GM19193 (cell line): ENCODE measurements around the gene IL6R.

Source experiments
- POLR2A ChIP-seq: IDR thresholded peaks from 4 replicates; pipeline ENCODE4 v1.6.1; 2011; ENCODE audit not compliant: insufficient read depth, insufficient read length; ENCODE audit errors: extremely low read depth

Gene IL6R

GRCh38 chr1:154448331-154448811 is 43.2 kb downstream of the IL6R start:
- TF ChIP-seq POLR2A = no peak

DNA sequence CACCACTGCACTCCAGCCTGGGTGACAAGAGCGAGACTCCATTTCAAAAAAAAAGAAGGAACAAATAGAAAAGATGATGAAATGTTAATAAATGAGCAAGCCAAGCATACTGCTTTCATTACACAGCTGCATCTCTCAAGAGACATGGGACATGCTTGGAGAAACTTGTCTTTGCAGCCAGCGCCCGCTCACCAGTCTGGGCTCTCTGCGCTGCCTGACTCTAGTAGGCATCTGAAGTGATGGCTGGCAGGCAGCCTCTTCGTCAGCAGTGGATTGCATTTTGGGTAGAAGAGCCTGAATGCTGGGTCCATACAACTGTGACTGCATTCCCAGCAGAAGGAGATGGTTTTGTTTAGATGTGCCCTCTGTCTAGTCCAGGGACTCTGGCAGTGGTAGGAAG is 48.0 kb downstream of the IL6R start:
- TF ChIP-seq POLR2A = no peak

GRCh38 chr1:154453574-154454352 is 48.6 kb downstream of the IL6R start:
- no peak for TF ChIP-seq POLR2A

- no peak for TF ChIP-seq POLR2A
These were observed 49.4 kb downstream of the IL6R start for GRCh38 chr1:154454386-154455120.

GRCh38 chr1:154456631-154457030 is 51.5 kb downstream of the IL6R start:
- TF ChIP-seq POLR2A = no peak

DNA sequence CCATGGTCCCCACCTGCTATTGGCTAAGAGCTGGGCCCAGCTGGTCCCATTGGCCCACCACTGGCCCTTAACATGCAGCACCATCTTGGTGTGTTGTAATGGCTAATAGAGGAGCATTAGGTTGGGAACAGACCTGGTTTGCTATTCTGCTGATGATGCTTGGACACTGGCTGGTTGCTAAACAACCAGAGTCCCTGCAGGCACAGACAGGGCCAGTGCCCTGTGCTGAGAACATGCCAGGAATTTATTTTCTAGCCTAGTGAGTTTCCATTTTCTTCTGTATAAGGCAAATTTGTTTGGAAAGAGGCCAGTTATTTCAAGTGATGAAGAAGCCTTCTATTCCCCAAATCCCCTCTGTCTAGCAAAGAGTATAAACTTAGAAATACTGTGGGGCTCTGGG is 53.9 kb downstream of the IL6R start:
- TF ChIP-seq POLR2A = no peak

GRCh38 chr1:154460695-154461260 is 55.6 kb downstream of the IL6R start:
- no peak for TF ChIP-seq POLR2A

- TF ChIP-seq POLR2A = no peak
These were observed 58.4 kb downstream of the IL6R start for GRCh38 chr1:154463512-154463990.

GRCh38 chr1:154465621-154466195 is 60.6 kb downstream of the IL6R start:
- no peak for TF ChIP-seq POLR2A

GRCh38 chr1:154466206-154466605 is 61.1 kb downstream of the IL6R start:
- TF ChIP-seq POLR2A = no peak

GRCh38 chr1:154466921-154467417 is 61.8 kb downstream of the IL6R start:
- TF ChIP-seq POLR2A = no peak

GRCh38 chr1:154467434-154468102 is 62.4 kb downstream of the IL6R start:
- no peak for TF ChIP-seq POLR2A

DNA sequence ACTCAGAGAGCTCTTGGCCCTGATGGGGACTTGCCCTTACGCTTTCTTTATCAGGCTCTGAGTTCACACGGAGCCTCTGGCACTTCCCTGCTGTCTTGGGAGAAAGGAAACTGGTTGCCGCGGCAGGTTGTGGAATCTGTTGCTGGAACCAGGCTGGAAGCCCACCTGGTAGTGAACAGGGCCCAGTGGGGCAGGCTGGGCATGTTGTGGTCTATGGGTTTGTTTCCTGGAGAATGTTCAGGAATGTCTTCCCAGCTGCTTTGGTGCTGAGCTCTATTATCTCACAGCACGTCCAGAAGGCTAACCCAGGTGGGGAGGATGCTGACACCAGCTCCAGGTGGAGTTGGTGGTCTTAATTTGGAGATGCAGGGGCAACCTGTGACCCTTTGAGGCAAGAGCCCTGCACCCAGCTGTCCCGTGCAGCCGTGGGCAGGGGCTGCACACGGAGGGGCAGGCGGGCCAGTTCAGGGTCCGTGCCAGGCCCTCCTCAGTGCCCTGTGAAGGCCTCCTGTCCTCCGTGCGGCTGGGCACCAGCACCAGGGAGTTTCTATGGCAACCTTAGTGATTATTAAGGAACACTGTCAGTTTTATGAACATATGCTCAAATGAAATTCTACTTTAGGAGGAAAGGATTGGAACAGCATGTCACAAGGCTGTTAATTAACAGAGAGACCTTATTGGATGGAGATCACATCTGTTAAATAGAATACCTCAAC is 63.5 kb downstream of the IL6R start:
- TF ChIP-seq POLR2A = no peak

DNA sequence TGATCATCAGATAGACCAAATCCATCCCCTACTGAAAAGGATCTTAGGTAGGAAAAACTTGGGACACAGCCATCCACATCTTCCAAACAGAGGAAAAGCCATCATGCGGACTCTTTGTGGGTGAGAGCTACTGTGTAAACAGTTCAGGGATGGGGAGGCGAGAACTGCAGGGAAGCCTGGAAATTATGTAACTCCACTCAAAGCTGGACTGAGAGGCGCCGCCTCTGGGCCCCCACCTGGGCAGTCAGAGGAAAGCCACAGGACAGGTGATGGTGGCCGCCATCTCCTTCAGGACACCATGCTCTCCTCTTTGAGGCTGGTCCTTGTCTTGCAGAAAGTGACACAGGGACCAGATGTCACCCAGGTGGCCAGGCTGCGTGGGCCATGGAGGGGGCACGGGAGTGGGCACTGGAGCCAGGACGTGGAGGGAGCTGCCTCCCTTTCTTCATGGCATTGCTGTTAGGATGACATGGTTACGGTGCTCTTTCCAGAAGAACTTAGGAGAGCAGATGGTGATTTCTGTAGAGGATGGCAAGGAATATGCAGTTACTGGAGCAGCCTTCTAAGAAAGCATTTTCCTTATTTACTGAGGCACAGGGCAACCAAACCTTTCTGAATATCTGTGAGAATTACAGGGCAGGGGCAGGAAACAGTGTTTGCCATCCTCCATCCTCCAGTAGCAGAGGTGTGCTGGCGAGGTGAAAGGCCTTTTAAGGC is 64.9 kb downstream of the IL6R start:
- TF ChIP-seq POLR2A = no peak

- TF ChIP-seq POLR2A = no peak
These were observed 66.2 kb downstream of the IL6R start for GRCh38 chr1:154471304-154471703.
